ENCODE measurements around the gene TLR6. TPM values are rescaled to one million over a fixed set of nuclear protein-coding genes. Genes with fewer than 3 reads are reported as not detected.

The TLR6 gene, protein sequence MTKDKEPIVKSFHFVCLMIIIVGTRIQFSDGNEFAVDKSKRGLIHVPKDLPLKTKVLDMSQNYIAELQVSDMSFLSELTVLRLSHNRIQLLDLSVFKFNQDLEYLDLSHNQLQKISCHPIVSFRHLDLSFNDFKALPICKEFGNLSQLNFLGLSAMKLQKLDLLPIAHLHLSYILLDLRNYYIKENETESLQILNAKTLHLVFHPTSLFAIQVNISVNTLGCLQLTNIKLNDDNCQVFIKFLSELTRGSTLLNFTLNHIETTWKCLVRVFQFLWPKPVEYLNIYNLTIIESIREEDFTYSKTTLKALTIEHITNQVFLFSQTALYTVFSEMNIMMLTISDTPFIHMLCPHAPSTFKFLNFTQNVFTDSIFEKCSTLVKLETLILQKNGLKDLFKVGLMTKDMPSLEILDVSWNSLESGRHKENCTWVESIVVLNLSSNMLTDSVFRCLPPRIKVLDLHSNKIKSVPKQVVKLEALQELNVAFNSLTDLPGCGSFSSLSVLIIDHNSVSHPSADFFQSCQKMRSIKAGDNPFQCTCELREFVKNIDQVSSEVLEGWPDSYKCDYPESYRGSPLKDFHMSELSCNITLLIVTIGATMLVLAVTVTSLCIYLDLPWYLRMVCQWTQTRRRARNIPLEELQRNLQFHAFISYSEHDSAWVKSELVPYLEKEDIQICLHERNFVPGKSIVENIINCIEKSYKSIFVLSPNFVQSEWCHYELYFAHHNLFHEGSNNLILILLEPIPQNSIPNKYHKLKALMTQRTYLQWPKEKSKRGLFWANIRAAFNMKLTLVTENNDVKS
- under 1 TPM; 0.61 to 0.78 (median 0.74) TPM for polyA plus RNA-seq (ENCODE audit: insufficient read length in 3 of 3)
- long read RNA-seq, donor 1, result 0 reads
- long read RNA-seq, donor 2, result 0 reads
- long read RNA-seq, donor 3, result 0 reads
- long read RNA-seq, donor 4, partial matches to known transcripts, result 0 of 1 reads
- long read RNA-seq, donor 4, other reads (novel, unspliced or antisense), result 0 of 1 reads
- long read RNA-seq, donor 5, result 0 reads
- long read RNA-seq, donor 6, result 0 reads
- long read RNA-seq, donor 7, result 0 reads
- long read RNA-seq, donor 8, result 0 reads
- long read RNA-seq, donor 9, result 0 reads
- long read RNA-seq, donor 10, result 0 reads
- long read RNA-seq, donor 11, result 0 reads
- long read RNA-seq, donor 12, result 0 reads
- long read RNA-seq, donor 13, result 0 reads
- long read RNA-seq, donor 14, result 0 reads
- long read RNA-seq, donor 15, result 0 reads
- long read RNA-seq, donor 16, result 0 reads

DNA sequence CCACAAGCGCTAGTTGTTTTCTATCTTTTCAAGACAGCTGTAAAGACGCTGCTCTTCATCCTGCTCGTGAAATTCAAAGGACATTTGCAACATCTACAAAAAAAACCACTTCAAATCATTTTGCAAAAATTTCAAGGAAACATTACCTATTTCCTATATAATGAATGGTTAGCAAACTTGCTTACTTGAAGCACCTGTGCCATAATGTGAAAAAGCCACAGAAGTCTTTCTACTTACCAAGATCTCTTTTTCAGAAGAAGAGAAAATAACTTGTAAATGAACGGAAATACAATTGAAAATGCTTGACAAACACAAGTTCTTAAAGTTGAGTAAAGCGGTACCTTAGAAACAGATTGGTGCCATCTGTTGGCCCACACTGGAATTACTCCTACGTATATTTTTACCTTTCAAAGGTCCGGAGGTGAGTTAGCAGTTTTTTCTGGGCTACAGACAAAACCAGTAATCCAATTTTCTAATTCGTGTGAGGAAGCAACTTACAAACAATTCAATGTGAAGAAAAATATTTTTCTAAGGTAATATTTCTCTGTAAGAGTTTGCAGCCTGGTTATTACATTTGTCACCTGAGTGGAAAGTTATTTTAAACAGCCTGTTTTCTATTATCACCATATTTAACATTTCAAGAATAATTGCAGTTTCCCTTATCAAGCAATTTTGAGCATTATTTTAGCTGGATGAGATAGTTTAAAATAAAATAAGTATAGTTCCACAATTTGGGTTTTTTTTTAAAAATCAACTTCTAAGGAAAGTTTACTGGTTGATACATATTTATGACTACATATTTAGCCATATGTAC lies at the start of gene TLR6:
TLR6 (minus strand) TSS at position 294 of the 814 bp plus-strand sequence. CDS start 27,344 bp downstream, outside the sequence.
- DNase-seq, result peak; percentile 44

DNA sequence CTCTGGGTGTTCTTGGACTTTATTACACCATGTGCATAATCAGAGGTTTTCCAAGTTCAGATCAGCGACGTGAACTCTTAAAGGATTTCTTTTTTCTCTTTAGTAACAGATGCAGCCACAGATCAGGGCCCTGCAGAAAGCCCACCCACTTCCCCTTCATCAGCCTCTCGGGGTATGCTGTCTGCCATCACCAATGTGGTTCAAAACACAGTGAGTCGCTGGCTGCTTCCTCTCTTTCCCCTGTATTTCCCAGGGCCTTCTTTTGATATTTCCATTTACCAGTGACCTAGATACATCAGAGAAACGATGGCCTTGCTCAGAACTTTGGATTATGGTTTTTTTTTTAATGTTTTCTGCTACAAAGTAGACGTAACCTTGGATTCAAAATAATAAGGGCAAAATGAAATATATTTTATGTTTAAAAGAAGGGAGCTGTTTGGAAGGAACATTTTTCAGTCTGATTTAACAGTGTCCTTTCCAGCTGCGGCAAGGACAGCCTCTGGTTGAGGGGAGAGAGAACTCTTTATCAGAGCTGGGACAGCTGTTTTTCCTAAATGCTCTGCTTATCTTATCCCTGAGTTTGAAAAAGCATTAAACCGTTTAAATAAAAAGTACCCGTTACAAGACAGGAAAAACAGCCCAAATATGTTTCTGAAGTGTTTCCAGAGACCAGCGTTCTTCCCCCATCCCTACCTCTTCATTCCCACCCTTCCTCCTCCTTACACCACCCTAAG lies 49.2 kb upstream of the TLR6 start:
- no peak for DNase-seq

DNA sequence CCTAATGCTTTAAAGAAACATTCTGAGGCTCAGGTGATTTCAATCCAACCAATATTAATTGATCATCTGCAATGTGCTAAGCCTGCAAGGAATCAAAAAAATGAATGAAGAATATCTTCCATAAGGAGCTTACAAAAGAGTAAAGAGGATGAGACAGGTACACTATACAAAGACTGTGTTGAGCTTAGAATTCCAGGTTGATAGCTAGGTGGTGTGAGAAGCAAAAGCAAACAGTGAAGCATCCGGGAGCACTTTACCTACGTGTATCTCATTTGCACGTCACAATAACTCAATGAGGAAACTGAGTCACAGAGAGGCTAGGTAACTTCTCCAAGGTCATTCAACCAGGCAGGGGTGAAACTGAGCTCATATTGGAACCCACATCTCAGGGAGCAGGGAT lies 48.1 kb upstream of the TLR6 start:
- no peak for DNase-seq

- DNase-seq, result no peak
Observed at GRCh38 chr4:38904090-38904666, 47.6 kb upstream of the TLR6 start.

DNA sequence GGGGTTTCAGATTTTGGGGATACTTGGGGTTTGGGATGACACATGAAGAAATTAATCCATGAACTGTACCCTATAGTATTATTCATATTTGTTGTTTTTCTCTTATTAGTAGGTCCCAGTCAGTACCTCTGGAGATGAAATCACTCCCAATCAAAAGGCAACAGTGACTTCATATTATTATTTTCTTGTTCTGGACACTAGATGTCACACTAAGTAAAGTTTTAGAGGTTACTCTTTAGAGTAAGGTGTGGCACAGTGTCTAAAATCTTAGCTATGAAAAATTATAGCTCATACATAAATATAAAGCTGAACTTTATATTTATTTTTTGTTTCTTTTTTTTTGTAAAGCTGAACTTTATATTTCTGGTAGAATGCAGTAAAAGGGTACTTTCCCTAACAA lies 46.1 kb upstream of the TLR6 start:
- no peak for DNase-seq

- DNase-seq, result no peak
Observed at GRCh38 chr4:38902221-38902620, 45.6 kb upstream of the TLR6 start.

- no peak for DNase-seq
Observed at GRCh38 chr4:38898245-38898644, 41.6 kb upstream of the TLR6 start.

GRCh38 chr4:38896940-38897339 lies 40.3 kb upstream of the TLR6 start:
- DNase-seq, result no peak

GRCh38 chr4:38894322-38894982 lies 37.8 kb upstream of the TLR6 start:
- no peak for DNase-seq

DNA sequence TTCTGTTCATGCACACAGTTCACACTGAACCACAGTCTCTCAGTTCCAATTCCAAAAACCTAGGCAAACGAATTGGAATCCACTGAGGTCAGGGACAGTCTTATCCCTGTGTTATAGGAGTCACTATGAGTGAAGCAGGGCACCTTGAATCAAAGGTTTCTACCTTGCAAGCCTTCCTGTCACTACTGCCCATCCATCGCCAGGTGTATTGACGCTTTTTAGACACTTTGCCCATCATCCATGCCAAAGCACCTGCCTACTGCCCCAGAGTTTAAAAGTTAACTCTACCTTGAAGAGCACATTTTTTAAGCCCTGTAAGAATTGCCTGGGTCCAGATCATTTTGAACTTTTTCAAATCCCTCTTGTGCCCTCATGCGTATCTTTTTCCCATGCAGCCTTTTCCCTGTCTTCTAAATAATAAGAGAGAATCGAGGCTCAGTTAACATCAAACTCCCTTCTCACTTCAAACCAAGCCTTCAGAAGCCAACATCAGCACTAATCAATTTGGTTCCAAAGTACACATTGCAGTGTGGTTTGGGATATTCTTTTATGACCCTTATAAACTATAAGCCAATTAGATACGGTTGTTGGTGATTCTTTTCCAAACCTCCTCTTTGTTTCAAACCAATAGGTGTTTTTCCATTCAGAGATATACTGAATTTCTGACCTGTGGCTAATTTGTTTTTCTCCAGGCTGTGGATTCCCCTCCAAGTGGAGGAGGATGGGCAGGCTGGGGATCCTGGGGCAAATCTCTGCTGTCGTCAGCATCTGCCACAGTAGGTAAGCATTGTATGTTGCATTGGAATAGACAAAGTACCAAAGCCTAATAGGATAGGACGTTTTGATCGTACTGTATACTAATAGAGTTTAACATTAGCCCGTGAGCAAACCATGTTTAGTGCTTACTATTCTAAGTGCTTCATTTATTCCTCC lies 34.7 kb upstream of the TLR6 start:
- no peak for DNase-seq

- DNase-seq, result no peak
Observed at GRCh38 chr4:38889143-38889542, 32.5 kb upstream of the TLR6 start.

DNA sequence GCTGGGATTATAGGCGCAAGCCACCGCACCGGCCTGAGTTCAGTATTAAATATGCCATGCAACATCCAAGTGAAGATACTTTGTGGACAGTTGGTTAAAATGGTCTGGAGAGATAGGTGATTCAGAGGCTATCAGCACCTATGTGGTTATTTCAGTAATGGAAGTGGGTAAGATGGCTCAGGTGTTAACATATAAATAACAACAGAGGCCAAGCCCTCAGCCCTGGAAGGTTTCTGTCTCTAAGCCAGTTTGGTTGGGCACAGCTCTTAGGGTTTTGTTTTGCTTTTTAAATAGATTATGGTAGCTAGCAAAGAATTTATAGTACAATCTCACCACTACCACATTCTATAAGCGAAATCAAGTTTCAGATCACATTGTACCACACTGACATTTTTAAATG lies 27.6 kb upstream of the TLR6 start:
- no peak for DNase-seq

DNA sequence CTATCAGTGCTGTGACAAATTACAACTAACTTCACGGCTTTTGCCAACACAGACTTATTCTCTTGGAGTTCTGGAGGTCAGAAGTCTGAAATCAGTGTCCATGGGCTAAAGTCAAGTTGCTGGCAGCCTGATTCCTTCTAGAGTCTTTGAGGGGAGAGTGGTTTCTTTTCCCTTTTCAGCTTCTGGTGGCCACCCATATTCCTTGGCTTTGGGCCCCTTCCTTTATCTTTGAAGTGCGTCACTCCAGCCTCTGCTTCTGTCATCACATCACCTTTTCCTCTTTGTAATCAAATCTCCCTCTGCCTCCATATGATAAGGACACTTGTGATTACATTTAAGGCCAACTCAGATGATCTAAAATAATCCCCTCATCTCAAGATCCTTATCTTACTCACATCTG lies 20.0 kb upstream of the TLR6 start:
- no peak for DNase-seq

DNA sequence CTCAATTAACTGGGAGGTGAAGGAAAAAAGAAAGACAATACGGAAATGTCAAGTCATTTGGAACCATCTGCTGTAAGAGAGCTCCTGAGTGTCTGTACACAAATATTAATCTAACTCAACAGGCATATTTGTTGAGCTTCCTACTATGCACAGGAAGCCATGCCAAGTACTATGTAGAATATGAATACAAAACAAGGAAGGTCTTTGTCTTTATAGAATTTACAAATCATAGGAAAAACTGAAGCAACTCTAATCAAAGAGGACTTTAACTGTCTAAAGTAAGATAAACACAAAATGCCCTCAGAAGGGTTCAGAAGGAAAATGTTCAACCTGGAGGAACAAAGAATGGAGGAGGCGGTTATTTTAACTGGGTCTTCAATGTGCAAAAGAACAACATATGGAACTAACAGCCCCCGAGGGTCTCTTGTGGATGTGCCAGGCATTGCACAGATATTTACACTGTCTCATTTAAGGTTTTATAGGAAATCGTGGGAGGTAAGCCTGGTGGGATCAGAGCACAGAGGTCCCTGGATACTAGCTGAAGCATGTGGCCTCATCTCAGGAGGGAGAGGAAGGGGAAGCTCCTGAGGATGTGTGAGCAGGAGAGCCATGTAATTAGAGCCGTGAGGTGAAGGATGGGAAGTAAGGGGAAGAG lies 16.8 kb upstream of the TLR6 start:
- DNase-seq, result no peak

- DNase-seq, result no peak
Observed at GRCh38 chr4:38872620-38873019, 16.0 kb upstream of the TLR6 start.

- DNase-seq, result no peak
Observed at GRCh38 chr4:38871593-38871992, 15.0 kb upstream of the TLR6 start.

DNA sequence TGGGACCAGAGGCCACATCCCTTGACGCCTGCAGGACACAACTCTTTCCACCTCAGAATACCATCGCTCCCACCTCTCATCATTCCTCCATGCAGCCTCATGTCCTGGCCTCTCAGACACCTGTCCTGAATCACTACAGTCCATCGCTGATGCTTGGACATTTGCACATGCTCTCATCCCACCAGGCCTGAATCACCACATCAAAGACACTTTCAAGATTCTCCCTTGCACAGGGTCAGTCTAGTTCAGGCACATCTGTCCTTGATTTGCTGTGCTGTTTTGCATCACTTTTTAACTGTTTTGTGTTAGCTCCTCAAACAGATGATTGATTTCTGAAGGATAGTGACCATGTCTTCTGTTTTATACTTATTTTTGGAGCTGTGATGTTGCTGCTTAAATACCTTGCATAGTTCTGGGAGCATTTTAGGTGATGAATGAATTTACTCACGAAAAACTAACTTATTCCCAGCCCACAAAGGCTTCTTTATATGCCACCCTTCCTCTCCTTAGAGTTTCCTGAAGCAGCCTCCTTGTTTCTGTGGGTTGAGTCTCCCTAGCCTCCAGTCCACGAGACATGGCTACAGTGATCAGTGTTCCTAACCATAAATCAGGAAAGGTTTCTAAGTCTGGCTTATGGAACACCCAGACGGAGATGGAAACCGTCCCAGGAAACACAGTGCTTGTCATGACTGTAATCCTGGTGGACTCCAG lies 13.6 kb upstream of the TLR6 start:
- no peak for DNase-seq
